GM12875 (cell line): ENCODE data around the gene KCNJ14.

Experiments used
- H3K4me3 ChIP-seq: one replicate; pipeline ENCODE4 v1.5.1; 2011; ENCODE audit warnings: low read depth, low read length, control low read depth
- TF ChIP-seq, protein P1 (sequence below): IDR thresholded peaks from 2 replicates; pipeline ENCODE4 v1.5.1; 2011; ENCODE audit warnings: low read depth, mild to moderate bottlenecking, control low read depth, inconsistent platforms, low read length, moderate library complexity, borderline replicate concordance; ENCODE audit not compliant: insufficient read depth

The KCNJ14 gene

DNA sequence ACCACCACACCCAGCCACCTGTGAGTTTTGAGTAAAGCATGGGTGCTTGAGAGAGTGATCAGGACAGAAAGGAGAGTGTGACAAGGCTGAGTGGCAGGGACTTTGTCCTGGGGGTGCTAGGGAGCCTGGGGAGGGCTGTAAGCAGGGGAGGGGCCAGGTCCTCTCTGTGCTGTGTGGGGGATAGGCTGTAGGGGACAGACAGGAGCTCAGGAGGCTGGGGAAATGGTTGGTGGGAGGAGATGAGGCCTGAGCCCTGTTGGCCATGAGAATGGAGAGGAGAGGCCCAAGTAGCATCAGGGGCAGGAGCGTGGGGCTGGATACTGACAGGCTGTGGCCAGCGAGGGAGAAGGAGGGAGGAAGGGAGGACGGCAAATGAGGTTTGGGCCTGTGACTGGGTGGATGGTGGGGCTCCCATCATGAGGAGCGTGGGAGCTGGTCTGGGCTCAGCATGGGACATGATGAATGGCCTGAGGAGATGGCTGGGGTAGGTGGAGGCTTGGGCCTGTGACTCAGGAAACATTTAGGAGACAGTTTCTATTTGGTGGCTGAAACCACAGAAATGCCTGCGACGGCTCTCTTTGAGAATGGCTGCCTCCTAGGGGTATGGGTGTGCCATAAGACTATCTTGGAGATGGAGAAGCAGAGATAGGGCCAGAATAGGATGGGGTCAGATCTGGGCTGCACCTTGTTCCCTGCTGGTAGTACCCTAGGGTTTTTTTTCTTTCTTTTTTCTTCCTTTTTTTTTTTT is 36.9 kb upstream of the KCNJ14 start:
- H3K4me3 ChIP-seq, result peak overlapping the region; percentile 18
- TF ChIP-seq, protein P1, sequence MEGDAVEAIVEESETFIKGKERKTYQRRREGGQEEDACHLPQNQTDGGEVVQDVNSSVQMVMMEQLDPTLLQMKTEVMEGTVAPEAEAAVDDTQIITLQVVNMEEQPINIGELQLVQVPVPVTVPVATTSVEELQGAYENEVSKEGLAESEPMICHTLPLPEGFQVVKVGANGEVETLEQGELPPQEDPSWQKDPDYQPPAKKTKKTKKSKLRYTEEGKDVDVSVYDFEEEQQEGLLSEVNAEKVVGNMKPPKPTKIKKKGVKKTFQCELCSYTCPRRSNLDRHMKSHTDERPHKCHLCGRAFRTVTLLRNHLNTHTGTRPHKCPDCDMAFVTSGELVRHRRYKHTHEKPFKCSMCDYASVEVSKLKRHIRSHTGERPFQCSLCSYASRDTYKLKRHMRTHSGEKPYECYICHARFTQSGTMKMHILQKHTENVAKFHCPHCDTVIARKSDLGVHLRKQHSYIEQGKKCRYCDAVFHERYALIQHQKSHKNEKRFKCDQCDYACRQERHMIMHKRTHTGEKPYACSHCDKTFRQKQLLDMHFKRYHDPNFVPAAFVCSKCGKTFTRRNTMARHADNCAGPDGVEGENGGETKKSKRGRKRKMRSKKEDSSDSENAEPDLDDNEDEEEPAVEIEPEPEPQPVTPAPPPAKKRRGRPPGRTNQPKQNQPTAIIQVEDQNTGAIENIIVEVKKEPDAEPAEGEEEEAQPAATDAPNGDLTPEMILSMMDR, result no peak

DNA sequence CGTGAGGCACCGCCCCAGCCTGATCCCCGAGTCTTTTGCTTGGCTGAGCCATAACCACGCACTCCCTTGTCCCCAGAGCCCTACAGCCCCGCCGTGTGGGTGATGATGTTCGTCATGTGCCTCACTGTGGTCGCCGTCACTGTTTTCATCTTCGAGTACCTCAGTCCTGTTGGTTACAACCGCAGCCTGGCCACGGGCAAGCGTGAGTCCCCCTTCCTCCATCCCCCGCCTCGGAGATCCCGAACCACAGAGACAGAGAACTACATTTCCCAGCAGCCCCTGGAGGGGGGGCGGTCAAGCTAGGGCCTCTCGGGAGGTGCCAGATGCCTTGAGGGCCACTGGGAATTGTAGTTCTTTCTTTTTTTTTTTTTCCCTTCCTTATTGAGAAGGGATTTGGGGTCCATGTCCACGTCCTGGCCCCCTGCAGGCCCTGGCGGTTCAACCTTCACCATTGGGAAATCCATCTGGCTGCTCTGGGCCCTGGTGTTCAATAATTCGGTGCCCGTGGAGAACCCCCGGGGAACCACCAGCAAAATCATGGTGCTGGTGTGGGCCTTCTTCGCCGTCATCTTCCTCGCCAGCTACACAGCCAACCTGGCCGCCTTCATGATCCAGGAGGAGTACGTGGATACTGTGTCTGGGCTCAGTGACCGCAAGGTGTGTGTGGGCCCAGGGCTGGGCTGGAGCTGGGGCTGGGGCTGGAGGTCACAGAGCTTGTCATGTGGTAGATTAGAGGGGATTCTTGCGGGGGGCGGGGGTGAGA is 36.0 kb upstream of the KCNJ14 start:
- H3K4me3 ChIP-seq, result peak overlapping the region; percentile 18

DNA sequence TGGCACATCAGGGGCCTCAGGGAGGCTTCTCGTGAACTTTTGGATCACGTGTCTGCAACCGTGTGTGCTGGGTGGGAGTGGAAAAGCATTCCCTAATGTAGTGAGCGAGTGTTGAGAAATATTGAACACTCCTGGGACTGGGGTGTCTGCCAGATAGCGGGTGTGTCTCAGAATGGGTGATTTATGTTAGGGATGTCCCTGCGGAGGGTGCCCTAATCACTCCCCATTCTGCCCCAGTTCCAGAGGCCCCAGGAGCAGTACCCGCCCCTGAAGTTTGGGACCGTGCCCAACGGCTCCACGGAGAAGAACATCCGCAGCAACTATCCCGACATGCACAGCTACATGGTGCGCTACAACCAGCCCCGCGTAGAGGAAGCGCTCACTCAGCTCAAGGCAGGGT is 33.8 kb upstream of the KCNJ14 start:
- TF ChIP-seq, protein P1, result no peak
- H3K4me3 ChIP-seq, result no peak overlapping the region

More for the DNA sequence above, 36.0 kb upstream of the KCNJ14 start:
- TF ChIP-seq, protein P1, result no peak

DNA sequence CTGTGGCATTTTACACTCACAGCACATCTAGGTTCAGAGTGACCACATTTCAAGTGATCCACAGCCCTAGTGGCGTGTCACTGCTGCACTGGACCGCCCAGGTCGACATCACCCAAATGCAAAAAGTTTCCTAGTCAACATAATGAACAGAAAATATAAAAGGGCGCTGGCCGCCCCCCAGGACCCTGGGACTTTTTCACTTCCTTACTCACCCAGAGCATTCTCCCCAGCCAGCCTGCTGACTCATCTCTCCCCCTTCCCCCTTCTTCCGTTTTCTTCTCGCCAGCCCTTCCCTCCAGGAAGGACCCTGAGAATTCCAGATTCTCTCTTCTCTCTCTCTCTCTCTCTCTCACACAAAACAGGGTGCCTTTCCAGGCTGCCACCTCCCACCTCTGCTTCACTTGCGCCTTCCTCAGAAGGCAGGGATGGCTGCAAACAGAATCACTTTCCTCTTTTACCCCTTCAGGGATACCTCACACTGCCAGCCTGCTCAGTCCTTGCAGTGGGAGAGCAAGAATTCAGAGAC is 30.6 kb upstream of the KCNJ14 start:
- no peak overlapping the region for H3K4me3 ChIP-seq

DNA sequence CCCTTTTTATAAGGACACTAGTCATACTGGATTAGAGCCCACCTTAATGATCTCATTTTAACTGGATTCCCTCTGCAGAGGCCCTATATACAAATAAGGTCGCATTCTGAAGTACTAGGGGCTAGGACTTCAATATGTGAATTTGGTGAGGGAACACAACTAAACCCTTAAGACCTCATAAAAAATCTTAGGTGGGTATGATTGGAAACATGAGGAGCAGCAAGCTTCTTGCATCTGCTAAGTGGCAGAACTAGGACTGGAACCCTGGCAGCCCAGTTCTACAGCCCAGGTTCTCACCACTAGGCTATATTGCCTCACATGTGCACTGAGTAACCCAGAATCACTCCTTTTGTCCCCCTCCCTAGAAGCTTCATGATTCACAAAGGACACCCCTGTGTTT is 26.7 kb upstream of the KCNJ14 start:
- H3K4me3 ChIP-seq, result no peak overlapping the region
- TF ChIP-seq, protein P1, result no peak

More for the DNA sequence above, 30.6 kb upstream of the KCNJ14 start:
- TF ChIP-seq, protein P1, result no peak

DNA sequence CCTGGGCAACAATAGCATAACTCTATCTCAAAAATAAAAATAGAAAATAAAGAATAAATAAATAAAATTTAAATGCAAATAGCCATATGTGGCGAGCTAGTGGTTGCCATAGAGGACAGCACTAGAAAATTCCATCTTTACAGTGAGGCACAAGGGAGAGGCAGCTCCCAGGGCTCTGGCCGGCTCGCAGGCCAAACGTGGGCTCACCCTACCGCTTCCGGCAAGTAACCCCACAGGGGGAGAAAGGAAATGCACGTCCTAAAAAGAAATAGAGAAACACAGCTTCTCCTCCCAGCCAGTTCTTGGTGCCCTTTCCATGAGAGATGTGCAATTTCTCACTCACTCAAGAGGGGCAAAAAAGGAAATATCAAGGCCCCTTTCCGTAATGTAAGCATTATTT is 22.0 kb upstream of the KCNJ14 start:
- H3K4me3 ChIP-seq, result no peak overlapping the region
- TF ChIP-seq, protein P1, result no peak

DNA sequence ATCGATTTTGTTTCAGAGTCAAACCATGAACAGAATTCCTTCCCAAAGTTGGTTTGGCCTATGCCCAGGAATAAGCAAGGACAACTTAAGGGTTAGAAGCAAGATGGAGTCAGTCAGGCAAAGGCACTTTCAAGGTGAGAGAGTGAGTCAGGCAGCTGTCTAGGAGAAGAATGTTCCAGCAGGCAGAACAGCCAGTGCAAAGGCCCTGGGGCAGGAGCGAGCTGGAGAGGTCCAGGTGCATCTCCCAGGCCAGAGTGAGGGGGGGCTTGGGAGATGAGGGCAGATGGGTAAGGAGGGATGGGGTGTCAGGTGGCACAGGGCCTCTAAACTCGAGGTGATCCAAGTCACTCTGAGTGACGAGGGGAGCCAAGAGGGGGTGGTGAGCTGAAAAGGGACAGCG is 18.8 kb upstream of the KCNJ14 start:
- H3K4me3 ChIP-seq, result no peak overlapping the region
- TF ChIP-seq, protein P1, result no peak
